NCI-H187 (cell line): ENCODE results near the gene GLP2R.

ENCODE experiments used
- DNase-seq, 2 experiments: peaks; one replicate each; lab custom pipeline; 2025; lab: John Stamatoyannopoulos, UW

The GLP2R gene

DNA sequence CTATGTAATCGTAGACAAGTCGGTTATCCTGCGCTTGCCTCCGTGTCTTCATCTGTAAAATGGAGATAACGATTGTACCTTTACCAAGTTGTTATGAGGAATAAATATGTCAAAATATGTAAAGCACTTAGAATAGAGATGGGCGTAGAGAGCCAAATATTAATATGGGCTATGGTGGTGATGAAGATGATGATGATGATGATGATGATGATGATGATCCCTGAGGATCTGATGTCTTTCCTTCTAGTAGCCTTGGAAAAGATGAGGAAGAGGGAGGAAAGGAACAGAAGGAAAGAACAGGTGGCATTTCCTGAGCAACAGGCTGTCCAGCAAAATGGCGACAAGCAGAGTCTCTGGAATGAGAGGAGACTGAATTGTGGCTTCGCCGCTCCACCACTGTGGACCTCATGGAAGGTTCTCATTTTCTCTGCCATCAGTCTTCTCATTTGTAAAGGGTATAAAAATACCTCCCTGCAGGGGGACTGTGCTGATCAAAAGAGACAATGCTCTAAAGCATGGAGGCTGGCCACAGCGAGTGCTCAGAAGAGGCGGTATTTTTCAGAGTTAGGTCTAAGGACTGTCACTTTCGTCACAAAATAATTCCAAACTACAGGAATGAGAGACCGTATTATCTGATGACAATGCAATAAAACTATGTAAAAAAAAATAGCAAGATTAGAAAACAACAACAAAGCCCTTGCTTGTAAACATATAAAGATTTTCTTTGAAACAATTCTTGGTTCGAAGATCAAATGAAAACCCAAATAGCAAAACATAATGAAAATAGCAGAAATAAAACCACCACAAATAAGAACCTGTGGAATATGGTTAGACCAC is 96.5 kb downstream of the GLP2R start:
- no peak for DNase-seq

DNA sequence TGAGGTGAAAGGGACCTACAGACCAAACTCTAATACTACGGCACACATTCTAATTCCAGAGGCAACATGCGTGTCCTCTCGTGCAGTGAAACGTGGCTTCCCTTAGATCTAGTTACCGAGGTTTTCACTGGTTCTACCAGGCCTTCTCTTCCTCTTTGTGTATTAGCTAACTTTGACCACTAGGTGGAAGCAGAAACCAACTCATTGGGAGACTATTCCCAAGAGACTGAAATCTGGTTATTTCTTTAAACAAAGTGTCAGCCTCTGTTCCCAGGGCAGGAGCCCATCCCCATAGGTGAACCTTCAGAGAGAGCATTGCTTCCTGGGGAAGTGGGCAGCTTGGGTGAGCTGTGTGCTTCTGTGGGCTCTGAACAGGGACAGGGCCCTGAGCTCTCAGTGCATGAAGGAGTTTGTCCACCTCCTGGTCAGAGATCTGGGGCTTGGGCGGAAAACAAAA is 99.0 kb downstream of the GLP2R start:
- DNase-seq = peak in 1 of 2 experiments; percentile 0

DNA sequence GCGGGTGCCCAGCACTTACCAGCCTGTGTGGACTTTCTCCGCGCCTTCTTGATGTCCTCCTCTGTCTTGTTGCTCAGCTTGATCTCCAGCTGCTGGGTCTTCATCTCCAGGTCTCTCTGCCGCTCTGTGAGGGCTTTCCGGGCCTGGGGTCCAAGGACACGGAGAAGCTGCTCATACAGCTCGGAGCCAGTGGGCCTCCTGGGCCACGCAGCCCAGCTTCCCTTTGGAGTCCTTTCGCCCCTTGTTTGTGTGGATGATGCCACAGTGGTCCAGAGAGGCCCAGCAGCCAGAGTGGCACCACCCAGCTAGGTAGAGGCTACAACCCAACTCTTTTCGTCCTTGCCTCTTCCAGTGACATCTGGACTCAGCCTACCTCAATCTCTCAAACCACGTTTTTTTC is 99.7 kb downstream of the GLP2R start:
- DNase-seq = no peak

DNA sequence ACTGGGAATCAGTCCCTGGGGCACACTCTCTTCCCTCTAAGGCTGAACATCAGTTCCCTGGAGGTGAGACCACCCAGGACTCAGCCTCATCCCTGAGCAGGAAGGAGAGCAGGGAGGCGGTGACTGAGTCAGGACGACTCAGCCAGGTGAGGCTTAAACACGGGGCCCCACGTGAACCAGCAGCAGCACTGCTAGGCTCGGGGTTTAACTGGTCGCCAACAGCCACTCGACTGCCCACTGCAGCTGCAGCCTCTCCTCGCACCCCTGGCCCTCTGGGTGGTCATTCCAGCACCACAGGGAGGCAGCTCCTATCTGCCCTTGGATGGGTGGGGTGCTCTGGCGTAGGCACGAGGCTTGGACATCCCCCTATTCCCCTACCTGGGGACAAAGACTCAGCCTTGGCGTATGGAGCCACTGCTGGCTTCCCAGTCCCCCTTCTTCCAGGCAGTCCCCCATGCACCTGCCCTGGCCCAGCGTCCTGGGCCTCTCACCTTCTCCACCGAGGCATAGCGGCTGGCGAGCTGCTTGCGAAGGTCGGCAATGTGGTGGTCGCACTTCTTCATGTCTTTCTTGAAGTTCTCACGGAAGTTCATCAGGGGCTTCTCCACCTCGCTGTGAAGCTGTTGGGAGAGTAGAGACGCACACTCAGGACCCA is 100.6 kb downstream of the GLP2R start:
- no peak for DNase-seq

DNA sequence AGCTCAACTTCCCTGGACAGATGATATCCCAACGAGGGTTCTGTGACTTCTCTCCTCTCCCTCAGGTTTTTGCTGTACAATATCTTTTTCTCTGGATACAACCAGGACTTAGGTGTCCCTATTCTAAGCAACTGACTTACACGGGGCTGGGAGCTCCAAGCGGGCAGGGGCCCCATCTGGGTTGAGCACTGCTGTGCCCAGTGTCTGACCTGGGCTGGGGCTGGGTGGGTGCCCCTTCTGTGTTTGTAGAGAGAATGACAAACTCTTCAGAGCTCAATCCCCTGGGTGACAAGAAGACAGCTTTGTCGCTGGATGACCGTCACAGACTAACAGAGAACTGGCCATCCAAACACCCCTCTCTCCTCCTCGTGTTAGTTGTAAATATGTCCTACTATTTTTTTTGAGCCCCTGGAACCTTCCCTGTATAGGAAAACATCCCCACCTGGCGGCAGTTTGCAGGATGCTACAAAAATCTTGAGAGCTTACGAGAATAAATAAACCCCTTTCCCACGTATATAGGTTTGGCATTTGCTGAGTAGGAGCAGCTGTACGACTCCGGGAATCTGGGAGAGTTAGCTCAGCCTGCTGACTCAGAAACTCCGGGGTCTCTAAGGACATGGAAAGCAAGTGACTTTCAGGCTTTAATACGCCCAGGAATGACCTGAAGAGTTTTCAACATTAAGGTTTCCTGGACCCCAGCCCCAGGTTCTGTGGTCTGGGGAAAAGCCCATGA is 103.0 kb downstream of the GLP2R start:
- DNase-seq = no peak

DNA sequence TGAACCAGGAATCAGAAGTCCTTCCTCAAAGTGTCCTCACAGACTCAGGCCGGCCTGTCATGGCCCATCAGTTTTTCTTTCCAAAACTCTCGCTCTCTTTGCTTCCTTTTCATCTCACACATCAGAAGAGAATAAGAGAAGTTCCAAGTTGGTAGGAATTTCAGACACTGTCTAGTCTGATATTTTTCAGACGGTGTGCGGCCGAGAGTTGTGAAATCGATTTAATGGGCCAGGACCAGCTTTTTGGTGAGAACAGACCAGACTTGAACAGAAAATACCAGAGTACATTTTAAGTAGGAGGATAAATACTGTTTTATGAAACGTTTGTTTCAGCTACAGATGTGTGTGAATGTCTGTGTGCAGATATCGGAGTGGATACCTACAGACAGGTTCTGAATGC is 104.1 kb downstream of the GLP2R start:
- no peak for DNase-seq

DNA sequence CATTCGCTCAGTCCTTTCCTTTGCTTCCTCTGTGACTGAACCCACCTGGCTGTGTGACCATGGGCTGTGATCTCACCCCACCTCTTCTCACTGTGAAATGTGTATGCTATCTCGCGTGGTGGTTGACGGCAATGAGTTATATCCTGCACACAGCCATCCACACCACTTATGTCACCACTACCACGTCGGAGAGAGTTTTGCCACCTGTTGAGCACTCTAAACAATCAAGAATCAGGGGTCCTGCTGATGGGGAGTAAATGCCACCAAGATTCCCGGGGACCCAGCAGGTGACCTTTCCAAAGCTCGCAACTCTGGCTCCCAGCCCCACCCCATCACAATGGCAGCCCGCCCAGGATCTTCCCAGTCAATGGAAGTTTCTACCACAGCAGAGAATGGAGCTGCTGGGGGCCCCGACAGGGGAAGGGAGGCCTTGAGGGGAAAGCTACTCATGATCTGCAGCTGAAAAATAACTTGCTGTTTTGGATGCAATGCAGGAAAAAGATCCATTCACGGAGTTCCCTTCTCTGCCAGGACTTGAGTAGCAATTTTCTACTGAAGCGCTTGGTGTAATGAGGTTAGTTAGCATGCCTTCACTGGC is 105.5 kb downstream of the GLP2R start:
- no peak for DNase-seq

DNA sequence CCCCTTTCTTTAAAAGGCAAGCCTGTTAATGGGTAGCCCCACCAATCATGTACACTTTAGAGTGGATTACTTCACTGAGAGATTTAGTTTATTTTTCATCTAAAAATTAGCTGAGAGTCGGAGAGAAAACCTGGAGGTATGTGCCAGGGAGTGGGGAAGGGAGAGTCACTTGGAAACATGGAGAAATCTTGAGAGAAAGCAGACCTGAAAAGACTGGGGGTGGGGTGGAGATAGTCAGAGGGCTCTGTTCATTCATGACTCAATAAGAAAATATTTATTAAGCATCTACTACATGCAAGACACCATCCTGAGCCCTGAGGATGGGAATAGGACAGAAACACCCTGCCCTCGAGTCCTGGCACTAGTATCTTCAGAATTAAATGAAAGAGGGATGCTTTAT is 106.8 kb downstream of the GLP2R start:
- no peak for DNase-seq

DNA sequence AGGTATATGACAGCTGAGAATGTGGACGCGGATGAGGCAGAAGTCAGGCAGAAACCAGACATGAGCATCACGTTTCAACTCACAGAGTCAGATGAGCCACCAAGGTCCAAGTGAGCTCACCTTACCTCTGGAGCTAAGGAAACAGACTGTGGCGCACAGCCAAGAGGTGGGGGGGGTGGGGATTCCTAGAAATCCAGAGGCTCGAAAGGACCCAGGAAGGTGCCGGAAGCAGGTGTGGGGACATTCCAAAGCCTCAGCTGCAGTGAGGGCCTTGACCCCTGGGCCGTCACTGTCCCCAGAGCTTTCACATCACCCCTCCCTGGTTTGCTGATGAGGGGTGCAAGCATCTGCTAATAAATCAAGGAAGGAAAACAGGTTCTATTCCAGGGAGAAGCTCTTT is 108.6 kb downstream of the GLP2R start:
- DNase-seq = no peak

DNA sequence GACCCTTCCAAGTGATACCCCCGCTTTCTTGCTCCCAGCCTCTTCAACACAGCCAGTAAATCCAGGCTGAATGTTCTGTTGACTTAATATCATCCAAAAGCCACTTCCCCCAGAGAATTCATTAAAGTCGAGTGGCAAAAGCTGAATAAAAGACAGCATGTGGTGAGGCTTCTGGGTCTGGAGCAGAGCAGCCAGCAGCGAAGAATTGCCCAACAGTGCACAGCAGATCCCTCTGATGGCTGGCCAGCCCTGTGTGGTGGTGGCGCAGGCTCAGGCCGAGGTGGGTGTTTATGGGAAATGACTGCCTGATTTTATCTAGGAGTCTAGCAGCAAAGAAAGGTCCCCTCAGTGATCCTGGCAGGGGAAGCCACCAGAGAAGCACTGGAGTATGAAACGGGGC is 109.7 kb downstream of the GLP2R start:
- no peak for DNase-seq

DNA sequence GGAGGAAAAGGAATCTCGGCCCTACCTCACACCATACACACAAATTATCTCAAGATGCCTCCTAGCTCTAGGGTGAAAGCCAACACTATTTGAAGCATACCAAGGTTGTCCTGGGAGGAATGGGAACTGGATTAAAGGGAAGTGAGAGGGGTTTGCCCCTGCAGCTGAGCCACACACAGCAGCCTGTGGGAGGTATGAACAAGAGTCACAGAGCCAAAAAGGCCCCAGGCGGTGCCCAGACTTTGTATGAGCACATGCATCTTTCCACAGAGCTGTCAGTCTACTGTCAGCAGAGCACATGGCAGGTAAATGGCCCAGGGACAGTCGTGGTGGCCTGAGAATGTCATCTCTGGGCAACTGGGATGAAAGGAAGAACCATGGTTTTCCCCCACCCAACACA is 110.4 kb downstream of the GLP2R start:
- DNase-seq = no peak

DNA sequence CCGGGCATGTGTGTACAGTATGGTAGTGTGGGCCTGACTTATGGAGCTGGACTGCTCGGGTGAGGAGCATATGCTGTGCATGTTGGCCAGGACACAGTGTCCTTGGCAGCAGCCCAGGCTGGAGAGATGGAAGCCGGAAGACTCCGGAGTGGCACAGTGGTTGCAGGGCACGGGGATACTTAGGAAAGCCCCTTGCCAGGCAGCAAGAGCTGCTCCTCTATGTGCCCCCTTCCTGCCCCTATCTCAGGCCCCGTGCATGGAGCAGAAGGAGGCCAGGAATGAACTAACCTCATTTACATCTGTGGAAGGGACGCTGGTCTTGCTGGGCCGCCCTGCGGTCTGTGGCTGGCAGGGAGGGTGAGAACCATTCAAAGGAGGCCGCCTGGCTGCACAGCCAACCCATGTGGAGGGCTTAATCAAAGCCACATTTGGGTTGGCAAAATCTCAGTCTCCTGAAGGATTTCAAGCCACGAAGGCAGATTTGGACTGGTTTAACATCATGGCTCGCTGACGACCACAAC is 111.6 kb downstream of the GLP2R start:
- no peak for DNase-seq

DNA sequence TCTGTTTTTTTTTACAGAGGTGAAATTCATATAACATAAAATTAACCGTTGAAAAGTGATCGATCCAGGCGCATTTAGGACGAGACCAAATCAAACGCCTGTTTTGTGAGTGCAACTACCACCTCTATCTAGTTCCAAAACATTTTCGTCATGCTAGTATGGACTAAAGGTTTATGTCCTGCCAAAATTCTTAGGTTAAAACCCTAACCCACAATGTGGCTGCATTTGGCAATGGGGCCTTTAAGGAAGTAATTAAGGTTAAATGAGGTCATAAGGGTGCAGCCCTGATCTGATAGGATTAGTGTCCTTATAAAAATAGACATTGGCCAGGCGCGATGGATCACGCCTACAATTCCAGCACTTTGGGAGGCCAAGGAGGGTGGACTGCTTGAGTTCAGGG is 112.2 kb downstream of the GLP2R start:
- DNase-seq = no peak

DNA sequence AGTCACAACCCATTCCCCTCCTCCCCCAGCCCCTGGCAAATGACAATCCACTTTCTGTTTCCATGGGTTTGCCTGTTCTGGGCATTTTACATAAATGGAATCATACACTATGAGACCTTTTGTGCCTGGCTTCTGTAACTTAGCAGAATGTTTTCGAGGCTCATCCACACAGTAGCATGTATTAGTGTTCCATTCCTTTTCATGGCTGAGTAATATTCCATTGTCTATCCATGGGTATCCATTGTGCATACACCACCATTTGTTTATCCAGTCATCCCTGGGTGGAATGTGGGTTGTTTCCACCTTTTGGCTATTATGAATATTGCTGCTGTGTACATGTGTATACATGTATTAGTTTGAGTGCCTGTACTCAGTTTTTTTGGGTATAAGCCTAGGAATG is 113.0 kb downstream of the GLP2R start:
- no peak for DNase-seq

DNA sequence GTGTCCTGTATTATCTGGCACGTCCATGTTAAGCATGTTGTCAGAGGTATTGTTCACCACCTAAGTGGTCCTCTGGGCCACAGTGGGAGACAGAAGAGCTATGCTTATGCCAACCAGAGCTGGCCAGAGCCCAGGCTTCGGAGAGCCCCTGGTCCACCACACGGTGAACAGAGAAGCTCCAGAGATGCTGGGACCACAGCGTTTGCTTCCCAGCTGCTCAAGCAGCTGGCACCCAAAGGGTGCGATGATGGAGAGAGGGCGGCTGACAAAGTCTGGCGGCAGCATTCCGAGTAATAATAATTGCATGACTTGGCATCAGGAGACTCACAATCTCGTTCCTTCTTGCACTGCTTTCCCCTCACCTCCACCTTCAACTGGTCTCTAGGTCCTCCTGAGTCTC is 115.1 kb downstream of the GLP2R start:
- DNase-seq = no peak

DNA sequence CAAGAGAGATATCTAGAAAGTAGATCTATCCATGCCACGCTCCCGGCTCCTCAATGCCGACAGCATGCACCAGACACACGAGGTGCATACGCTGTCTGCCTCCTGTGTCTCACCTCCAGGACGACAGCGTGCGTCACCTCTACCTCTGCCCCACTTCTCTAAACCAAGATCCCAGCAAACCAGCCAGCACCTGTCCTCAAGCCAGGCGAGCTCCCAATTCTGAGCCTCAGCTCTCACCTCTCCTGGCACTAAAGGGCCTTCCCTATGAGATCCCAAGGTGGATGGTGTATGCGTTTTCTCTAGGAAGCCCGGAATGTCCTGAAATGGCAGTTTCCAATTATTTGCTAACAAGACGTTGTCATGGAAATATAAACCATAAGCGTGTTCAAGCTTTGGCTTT is 115.6 kb downstream of the GLP2R start:
- no peak for DNase-seq
